Measurements from ENCODE around the gene SPATA20.

Gene SPATA20

GRCh38 chr17:50547035-50547735 lies at the start of gene SPATA20:
TSS of gene SPATA20 (plus strand) at chr17:50547174. CDS start at chr17:50547209, 35 bp downstream.
- peak; percentile 77 for DNase-seq

GRCh38 chr17:50498021-50498874 lies 48.7 kb upstream of the SPATA20 start:
- DNase-seq, result no peak

- no peak for DNase-seq
Measured at GRCh38 chr17:50499270-50499669, 47.7 kb upstream of the SPATA20 start.

- DNase-seq, result no peak
Measured at GRCh38 chr17:50499721-50500120, 47.3 kb upstream of the SPATA20 start.

GRCh38 chr17:50501054-50501453 lies 45.9 kb upstream of the SPATA20 start:
- no peak for DNase-seq

- DNase-seq, result no peak
Measured at GRCh38 chr17:50502301-50502990, 44.5 kb upstream of the SPATA20 start.

GRCh38 chr17:50505591-50506130 lies 41.3 kb upstream of the SPATA20 start:
- DNase-seq, result no peak

- DNase-seq, result no peak
Measured at GRCh38 chr17:50506298-50506697, 40.7 kb upstream of the SPATA20 start.

- no peak for DNase-seq
Measured at GRCh38 chr17:50507871-50508572, 39.0 kb upstream of the SPATA20 start, which contains the start of gene MYCBPAP. TSS of gene MYCBPAP (plus strand) at chr17:50508439. CDS start at chr17:50508675, 236 bp downstream.

GRCh38 chr17:50508573-50509460 lies 38.2 kb upstream of the SPATA20 start:
- no peak for DNase-seq

GRCh38 chr17:50511058-50511457 lies 35.9 kb upstream of the SPATA20 start:
- DNase-seq, result no peak

GRCh38 chr17:50513495-50513894 lies 33.5 kb upstream of the SPATA20 start:
- DNase-seq, result no peak

GRCh38 chr17:50514388-50514787 lies 32.6 kb upstream of the SPATA20 start:
- DNase-seq, result no peak

GRCh38 chr17:50514936-50515702 lies 31.9 kb upstream of the SPATA20 start:
- no peak for DNase-seq

GRCh38 chr17:50517011-50517410 lies 30.0 kb upstream of the SPATA20 start:
- DNase-seq, result no peak

- no peak for DNase-seq
Measured at GRCh38 chr17:50517504-50518383, 29.2 kb upstream of the SPATA20 start.

GRCh38 chr17:50518384-50519023 lies 28.5 kb upstream of the SPATA20 start:
- no peak for DNase-seq

GRCh38 chr17:50519141-50519834 lies 27.7 kb upstream of the SPATA20 start:
- no peak for DNase-seq
